HG03097 (cell line): ENCODE results near the gene GPR158.

Experiments
- ATAC-seq: cut with Tn5 transposase; IDR thresholded peaks from one replicate; pipeline ENCODE4 v1.9.1; 2021; ENCODE audit not compliant: unreplicated experiment, low FRiP score

Gene GPR158

GRCh38 chr10:25557136-25557535, 382.3 kb downstream of the GPR158 start:
- no peak for ATAC-seq

- no peak for ATAC-seq
Observed at GRCh38 chr10:25561758-25562157, 387.0 kb downstream of the GPR158 start.

GRCh38 chr10:25562547-25562946, 387.7 kb downstream of the GPR158 start:
- ATAC-seq, result no peak

GRCh38 chr10:25564351-25564750, 389.6 kb downstream of the GPR158 start:
- no peak for ATAC-seq

- ATAC-seq, result no peak
Observed at GRCh38 chr10:25565570-25565969, 390.8 kb downstream of the GPR158 start.

GRCh38 chr10:25573316-25573715, 398.5 kb downstream of the GPR158 start:
- ATAC-seq, result no peak

- no peak for ATAC-seq
Observed at GRCh38 chr10:25575343-25575742, 400.5 kb downstream of the GPR158 start.

- no peak for ATAC-seq
Observed at GRCh38 chr10:25578061-25578460, 403.3 kb downstream of the GPR158 start.

- no peak for ATAC-seq
Observed at GRCh38 chr10:25582961-25583360, 408.2 kb downstream of the GPR158 start.

- no peak for ATAC-seq
Observed at GRCh38 chr10:25600651-25601050, 425.9 kb downstream of the GPR158 start.

- ATAC-seq, result no peak
Observed at GRCh38 chr10:25604591-25604990, 429.8 kb downstream of the GPR158 start.

GRCh38 chr10:25614652-25615051, 439.9 kb downstream of the GPR158 start:
- ATAC-seq, result no peak

- no peak for ATAC-seq
Observed at GRCh38 chr10:25615926-25616325, 441.1 kb downstream of the GPR158 start.

- ATAC-seq, result no peak
Observed at GRCh38 chr10:25616903-25617592, 442.2 kb downstream of the GPR158 start.

GRCh38 chr10:25627606-25628005, 452.8 kb downstream of the GPR158 start:
- no peak for ATAC-seq

- ATAC-seq, result no peak
Observed at GRCh38 chr10:25629333-25629732, 454.5 kb downstream of the GPR158 start.

GRCh38 chr10:25631471-25631870, 456.7 kb downstream of the GPR158 start:
- no peak for ATAC-seq

- no peak for ATAC-seq
Observed at GRCh38 chr10:25632802-25633201, 458.0 kb downstream of the GPR158 start.

GRCh38 chr10:25633542-25633941, 458.7 kb downstream of the GPR158 start:
- ATAC-seq, result no peak

GRCh38 chr10:25639646-25640045, 464.8 kb downstream of the GPR158 start:
- no peak for ATAC-seq

GRCh38 chr10:25641595-25641994, 466.8 kb downstream of the GPR158 start:
- no peak for ATAC-seq

GRCh38 chr10:25642721-25643120, 467.9 kb downstream of the GPR158 start:
- no peak for ATAC-seq

- no peak for ATAC-seq
Observed at GRCh38 chr10:25646371-25646770, 471.6 kb downstream of the GPR158 start.
